Measurements from ENCODE around the gene COA6.
"Not testable (repeated sequence)": the region's sequence is repeated elsewhere in the genome, so short reads cannot be mapped to it uniquely, and the experiment has no call there.

The COA6 gene

DNA sequence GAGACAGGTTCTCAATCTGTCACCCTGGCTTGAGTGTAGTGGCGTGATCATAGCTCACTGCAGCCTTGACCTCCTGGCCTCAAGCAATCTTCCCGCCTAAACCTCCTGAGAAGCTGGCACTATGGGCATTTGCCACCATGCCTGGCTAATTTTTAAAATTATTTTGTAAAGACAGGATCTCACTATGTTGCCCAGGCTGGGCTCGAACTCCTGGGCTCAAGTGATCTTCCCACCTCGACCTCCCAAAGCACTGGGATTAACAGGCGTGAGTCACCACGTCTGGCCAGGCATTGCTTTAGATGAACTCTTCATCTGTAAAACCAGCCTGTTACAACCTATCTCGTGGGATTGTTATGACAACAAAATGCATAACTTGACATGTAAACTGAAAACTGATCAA is 2.4 kb downstream of the COA6 start:
- ATAC-seq: no peak

DNA sequence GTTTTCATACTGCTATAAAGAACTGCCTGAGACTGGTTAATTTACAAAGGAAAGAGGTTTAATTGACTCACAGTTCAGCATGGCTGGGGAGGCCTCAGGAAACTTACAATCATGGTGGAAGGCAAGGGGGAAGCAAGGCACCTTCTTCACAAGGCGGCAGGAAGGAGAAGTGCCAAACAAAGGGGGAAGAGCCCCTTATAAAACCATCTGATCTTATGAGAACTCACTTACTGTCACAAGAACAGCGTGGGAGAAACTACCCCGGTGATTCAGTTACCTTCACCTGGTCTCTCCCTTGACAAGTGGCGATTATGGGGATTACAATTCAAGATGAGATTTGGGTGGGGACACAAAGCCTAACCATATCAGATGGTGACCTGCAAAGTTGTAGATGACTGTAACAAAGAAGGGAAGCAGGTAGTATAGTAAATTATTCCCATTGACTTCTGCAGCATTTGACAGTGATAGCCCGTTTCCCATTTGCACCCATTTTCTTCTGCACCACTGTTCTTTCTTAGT is 6.4 kb downstream of the COA6 start:
- not testable (repeated sequence) for ATAC-seq

More for the DNA sequence above, 2.4 kb downstream of the COA6 start:
- TF ChIP-seq ZNF565 (CRISPR knock-in tag; conservative IDR thresholded peaks at IDR 0.05; ENCODE audit: low read depth) (no peak), BACH2 (CRISPR knock-in tag; IDR thresholded peaks at IDR 0.05; ENCODE audit: borderline replicate concordance) (no peak), ESRRG (CRISPR knock-in tag; IDR thresholded peaks at IDR 0.05) (no peak), TCF4 (CRISPR knock-in tag; IDR thresholded peaks at IDR 0.05; ENCODE audit: borderline replicate concordance) (no peak), TOX (CRISPR knock-in tag; IDR thresholded peaks at IDR 0.05; ENCODE audit: borderline replicate concordance) (no peak), ZNF70 (CRISPR knock-in tag; IDR thresholded peaks at IDR 0.05) (no peak), PPARA (CRISPR knock-in tag; IDR thresholded peaks at IDR 0.05; ENCODE audit: borderline replicate concordance) (no peak), OSR1 (CRISPR knock-in tag; IDR thresholded peaks at IDR 0.05) (no peak)

DNA sequence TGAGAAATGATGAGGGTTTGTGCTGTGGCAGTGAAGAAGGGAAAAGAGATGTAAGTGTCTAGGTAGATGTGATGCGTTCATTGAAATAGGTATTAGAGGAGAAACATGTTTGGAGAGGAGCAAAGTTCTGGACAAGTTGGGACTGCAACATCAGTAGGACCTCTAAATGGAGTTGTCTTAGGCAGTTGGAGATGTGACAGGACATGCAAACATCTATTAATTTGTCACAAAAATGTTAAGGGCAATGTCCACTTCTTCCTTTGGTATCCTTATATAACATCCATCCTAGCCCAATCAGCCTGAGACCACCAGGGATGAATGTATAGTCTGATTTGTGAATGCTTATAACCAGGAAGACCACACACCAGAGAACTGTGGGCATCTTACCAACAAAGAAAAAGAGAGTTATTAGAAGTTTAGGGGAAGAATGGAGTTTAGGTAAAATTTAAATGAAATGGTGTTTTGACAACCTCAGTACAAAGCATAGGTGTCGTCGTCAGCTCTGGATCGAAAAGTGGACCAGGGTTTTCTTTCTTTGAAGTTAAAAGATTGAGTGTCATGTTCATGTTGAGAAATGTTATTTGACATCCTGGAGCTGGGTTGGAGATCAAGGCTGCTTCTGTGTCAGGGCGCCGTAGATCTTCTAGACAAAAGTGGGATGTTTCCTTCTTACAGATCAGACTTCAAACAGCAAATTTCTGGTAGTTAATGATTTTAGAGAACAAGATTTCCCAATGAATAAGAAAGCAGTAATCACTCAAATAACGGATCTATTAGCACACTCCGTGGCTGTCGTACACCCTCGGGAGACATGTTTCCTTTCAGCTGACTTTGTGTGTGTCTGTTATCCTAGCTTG is 8.7 kb downstream of the COA6 start:
- ATAC-seq: no peak
- TF ChIP-seq, protein P1, sequence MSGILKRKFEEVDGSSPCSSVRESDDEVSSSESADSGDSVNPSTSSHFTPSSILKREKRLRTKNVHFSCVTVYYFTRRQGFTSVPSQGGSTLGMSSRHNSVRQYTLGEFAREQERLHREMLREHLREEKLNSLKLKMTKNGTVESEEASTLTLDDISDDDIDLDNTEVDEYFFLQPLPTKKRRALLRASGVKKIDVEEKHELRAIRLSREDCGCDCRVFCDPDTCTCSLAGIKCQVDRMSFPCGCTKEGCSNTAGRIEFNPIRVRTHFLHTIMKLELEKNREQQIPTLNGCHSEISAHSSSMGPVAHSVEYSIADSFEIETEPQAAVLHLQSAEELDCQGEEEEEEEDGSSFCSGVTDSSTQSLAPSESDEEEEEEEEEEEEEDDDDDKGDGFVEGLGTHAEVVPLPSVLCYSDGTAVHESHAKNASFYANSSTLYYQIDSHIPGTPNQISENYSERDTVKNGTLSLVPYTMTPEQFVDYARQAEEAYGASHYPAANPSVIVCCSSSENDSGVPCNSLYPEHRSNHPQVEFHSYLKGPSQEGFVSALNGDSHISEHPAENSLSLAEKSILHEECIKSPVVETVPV (CRISPR knock-in tag; IDR thresholded peaks at IDR 0.05): no peak
- no peak for TF ChIP-seq ZFP30 (CRISPR knock-in tag; IDR thresholded peaks at IDR 0.05)

DNA sequence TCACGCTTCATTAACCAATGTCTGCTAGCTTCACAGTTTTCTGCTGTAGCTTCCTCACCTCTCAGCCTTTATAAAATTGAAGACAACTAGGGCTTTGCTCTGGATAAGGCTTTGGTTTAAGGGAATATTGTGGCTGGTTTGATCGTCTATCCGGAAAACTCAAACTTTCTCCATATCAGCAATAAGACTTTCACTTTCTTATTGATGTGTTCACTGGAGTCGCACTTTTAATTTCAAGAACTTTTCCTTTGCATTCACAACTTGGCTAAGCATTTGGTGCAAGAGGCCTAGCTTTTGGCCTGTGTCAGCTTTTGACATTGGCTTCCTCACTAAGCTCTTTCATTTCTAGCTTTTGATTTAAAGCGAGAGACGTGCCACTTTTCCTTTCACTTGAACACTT is 12.9 kb downstream of the COA6 start:
- no peak for ATAC-seq
- no peak for TF ChIP-seq CSDC2 (CRISPR knock-in tag; IDR thresholded peaks at IDR 0.05)
- TF ChIP-seq TCF4 (CRISPR knock-in tag; IDR thresholded peaks at IDR 0.05; ENCODE audit: borderline replicate concordance): no peak
- no peak for TF ChIP-seq ZFP30 (CRISPR knock-in tag; IDR thresholded peaks at IDR 0.05)
- TF ChIP-seq ZC3H10 (CRISPR knock-in tag; IDR thresholded peaks at IDR 0.05): no peak
- TF ChIP-seq RARB (CRISPR knock-in tag; IDR thresholded peaks at IDR 0.05): no peak
- no peak for TF ChIP-seq OSR1 (CRISPR knock-in tag; IDR thresholded peaks at IDR 0.05)
- no peak for TF ChIP-seq ISL1 (CRISPR knock-in tag; IDR thresholded peaks at IDR 0.05)
- TF ChIP-seq TOX (CRISPR knock-in tag; IDR thresholded peaks at IDR 0.05; ENCODE audit: borderline replicate concordance): no peak

DNA sequence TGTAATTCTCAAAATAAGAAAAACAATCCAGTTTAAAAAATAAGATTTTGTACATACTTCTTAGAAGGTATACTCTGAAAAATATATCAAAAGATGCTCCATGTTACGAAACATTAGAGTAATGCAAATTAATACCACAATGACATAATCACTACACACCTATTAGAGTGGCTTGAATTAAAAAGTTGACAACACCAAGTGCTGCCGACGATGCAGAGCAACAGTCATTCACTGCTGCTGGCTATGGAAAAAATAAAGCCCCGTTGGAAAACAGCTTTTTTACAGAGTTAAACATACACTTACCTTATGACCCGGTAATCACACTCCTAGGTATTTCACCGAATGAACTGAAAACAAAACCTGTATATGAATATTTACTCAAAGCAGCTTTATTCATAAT is 14.8 kb downstream of the COA6 start:
- no peak for ATAC-seq
- no peak for TF ChIP-seq BACH2 (CRISPR knock-in tag; IDR thresholded peaks at IDR 0.05; ENCODE audit: borderline replicate concordance)
- TF ChIP-seq, protein P2, sequence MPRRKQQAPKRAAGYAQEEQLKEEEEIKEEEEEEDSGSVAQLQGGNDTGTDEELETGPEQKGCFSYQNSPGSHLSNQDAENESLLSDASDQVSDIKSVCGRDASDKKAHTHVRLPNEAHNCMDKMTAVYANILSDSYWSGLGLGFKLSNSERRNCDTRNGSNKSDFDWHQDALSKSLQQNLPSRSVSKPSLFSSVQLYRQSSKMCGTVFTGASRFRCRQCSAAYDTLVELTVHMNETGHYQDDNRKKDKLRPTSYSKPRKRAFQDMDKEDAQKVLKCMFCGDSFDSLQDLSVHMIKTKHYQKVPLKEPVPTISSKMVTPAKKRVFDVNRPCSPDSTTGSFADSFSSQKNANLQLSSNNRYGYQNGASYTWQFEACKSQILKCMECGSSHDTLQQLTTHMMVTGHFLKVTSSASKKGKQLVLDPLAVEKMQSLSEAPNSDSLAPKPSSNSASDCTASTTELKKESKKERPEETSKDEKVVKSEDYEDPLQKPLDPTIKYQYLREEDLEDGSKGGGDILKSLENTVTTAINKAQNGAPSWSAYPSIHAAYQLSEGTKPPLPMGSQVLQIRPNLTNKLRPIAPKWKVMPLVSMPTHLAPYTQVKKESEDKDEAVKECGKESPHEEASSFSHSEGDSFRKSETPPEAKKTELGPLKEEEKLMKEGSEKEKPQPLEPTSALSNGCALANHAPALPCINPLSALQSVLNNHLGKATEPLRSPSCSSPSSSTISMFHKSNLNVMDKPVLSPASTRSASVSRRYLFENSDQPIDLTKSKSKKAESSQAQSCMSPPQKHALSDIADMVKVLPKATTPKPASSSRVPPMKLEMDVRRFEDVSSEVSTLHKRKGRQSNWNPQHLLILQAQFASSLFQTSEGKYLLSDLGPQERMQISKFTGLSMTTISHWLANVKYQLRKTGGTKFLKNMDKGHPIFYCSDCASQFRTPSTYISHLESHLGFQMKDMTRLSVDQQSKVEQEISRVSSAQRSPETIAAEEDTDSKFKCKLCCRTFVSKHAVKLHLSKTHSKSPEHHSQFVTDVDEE (CRISPR knock-in tag; IDR thresholded peaks at IDR 0.05): no peak
- no peak for TF ChIP-seq SNAI2 (CRISPR knock-in tag; IDR thresholded peaks at IDR 0.05)
- no peak for TF ChIP-seq ESRRG (CRISPR knock-in tag; IDR thresholded peaks at IDR 0.05)

DNA sequence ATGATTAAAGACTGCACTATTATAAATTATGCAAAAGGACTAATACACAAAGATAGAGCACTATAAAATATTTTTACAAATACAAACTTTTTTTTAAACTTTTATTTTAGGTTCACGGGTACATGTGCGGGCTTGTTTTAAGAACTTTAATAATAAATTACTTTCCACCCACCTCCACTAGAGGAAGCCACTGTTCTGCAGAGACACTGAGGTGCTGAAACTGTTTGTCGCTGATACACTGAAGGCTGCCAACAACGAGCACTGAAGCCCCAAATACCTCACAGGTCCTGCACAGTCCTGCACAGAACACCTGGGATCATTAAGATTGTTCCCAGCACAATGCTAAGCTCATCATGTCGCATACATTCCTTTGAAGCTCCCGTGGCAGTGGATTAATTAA is 19.9 kb downstream of the COA6 start:
- TF ChIP-seq ZFP3 (CRISPR knock-in tag; IDR thresholded peaks at IDR 0.05) (no peak), GLIS3 (CRISPR knock-in tag; IDR thresholded peaks at IDR 0.05) (no peak), SNAI2 (CRISPR knock-in tag; IDR thresholded peaks at IDR 0.05) (no peak)
- 0 out of 3 replicates have a peak, but pooled peaks have one; percentile 17 for ATAC-seq

DNA sequence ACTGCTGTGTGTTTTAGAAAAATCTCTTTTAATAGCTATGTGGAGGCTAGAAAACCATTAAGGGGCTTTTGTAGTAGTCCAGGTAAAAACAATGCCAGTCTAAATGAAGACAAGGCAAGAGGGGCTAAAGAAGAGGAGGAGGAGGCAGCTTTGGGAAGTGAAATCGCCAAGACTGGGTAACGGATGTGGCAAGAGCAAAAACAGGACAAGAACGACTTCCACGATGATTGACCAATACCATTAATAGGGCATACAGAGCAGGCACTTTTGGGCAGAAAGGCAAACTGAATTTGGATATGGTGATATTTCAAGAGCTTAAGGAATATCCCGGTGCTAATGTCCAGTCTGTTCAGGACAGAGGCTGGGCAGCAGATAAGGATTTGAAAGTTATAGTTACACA is 22.0 kb downstream of the COA6 start:
- ATAC-seq: no peak
- TF ChIP-seq ZFP3 (CRISPR knock-in tag; IDR thresholded peaks at IDR 0.05): no peak
- TF ChIP-seq, protein P1 (CRISPR knock-in tag; IDR thresholded peaks at IDR 0.05): no peak
- TF ChIP-seq TOX (CRISPR knock-in tag; IDR thresholded peaks at IDR 0.05; ENCODE audit: borderline replicate concordance): no peak
- TF ChIP-seq ZC3H10 (CRISPR knock-in tag; IDR thresholded peaks at IDR 0.05): no peak
- TF ChIP-seq GLIS3 (CRISPR knock-in tag; IDR thresholded peaks at IDR 0.05): no peak
- no peak for TF ChIP-seq PPARA (CRISPR knock-in tag; IDR thresholded peaks at IDR 0.05; ENCODE audit: borderline replicate concordance)
- TF ChIP-seq TCF4 (CRISPR knock-in tag; IDR thresholded peaks at IDR 0.05; ENCODE audit: borderline replicate concordance): no peak
- TF ChIP-seq SNAI2 (CRISPR knock-in tag; IDR thresholded peaks at IDR 0.05): no peak
- no peak for TF ChIP-seq ZNF70 (CRISPR knock-in tag; IDR thresholded peaks at IDR 0.05)
- TF ChIP-seq OSR1 (CRISPR knock-in tag; IDR thresholded peaks at IDR 0.05): no peak
- no peak for TF ChIP-seq ZNF8 (CRISPR knock-in tag; IDR thresholded peaks at IDR 0.05)
